NCI-H2171 treated with DMSO at 0.1 percent for 48 hours (cell line): ENCODE measurements around the gene KLHL17.
"Not testable (repeated sequence)": the region's sequence is repeated elsewhere in the genome, so short reads cannot be mapped to it uniquely, and the experiment has no call there.

Source experiments
- DNase-seq: peaks from one replicate; lab custom pipeline; 2025; lab: John Stamatoyannopoulos, UW

KLHL17 gene

GRCh38 chr1:970242-970972 lies 10.0 kb downstream of the KLHL17 start:
- DNase-seq = peak; percentile 21

GRCh38 chr1:970973-971730 lies 10.8 kb downstream of the KLHL17 start:
- DNase-seq = no peak

- DNase-seq = no peak
These were observed 11.5 kb downstream of the KLHL17 start for GRCh38 chr1:971751-972506.

GRCh38 chr1:972726-973458 lies 12.5 kb downstream of the KLHL17 start:
- DNase-seq = no peak

GRCh38 chr1:973459-974292 lies 13.3 kb downstream of the KLHL17 start:
- DNase-seq = no peak

GRCh38 chr1:974293-974640 lies 13.9 kb downstream of the KLHL17 start:
- DNase-seq = no peak

GRCh38 chr1:974687-975328 lies 14.4 kb downstream of the KLHL17 start:
- DNase-seq = no peak

- no peak for DNase-seq
These were observed 15.0 kb downstream of the KLHL17 start for GRCh38 chr1:975365-975764.

GRCh38 chr1:975896-976683 lies 15.7 kb downstream of the KLHL17 start:
- DNase-seq = peak; percentile 62

GRCh38 chr1:976791-977190 lies 16.4 kb downstream of the KLHL17 start:
- DNase-seq = not testable (repeated sequence)

GRCh38 chr1:978069-978834 lies 17.9 kb downstream of the KLHL17 start:
- DNase-seq = no peak

GRCh38 chr1:978835-979743 lies 18.7 kb downstream of the KLHL17 start:
- DNase-seq = no peak

- no peak for DNase-seq
These were observed 19.3 kb downstream of the KLHL17 start for GRCh38 chr1:979744-980072.

- no peak for DNase-seq
These were observed 19.8 kb downstream of the KLHL17 start for GRCh38 chr1:980137-980571.

- no peak for DNase-seq
These were observed 20.4 kb downstream of the KLHL17 start for GRCh38 chr1:980602-981395.

- DNase-seq = no peak
These were observed 21.1 kb downstream of the KLHL17 start for GRCh38 chr1:981491-981954.

- DNase-seq = no peak
These were observed 21.7 kb downstream of the KLHL17 start, which contains the start of gene PERM1 for GRCh38 chr1:981955-982558. Gene PERM1, minus strand, starts transcription at chr1:982093. Its CDS starts 1,064 bp downstream, at chr1:981029.
